IMR-90 (cell line): ENCODE measurements around the gene CATSPERB.

Experiments
- CHD1 ChIP-seq: IDR thresholded peaks from 2 replicates; pipeline ENCODE4 v1.6.1; 2012; ENCODE audit warnings: low read depth, low read length, improper control_type of control experiment
- FOS ChIP-seq: fragments of 150-350 bp; IDR thresholded peaks from 2 replicates; pipeline ENCODE4 v1.6.1; 2016; ENCODE audit warnings: low read depth, low read length
- MXI1 ChIP-seq: IDR thresholded peaks from 2 replicates; pipeline ENCODE4 v1.6.1; 2012; ENCODE audit warnings: low read depth, mild to moderate bottlenecking, low read length, moderate library complexity, borderline replicate concordance
- POLR2A ChIP-seq: IDR thresholded peaks from 2 replicates; pipeline ENCODE4 v1.6.1; 2012; ENCODE audit warnings: mild to moderate bottlenecking, low read depth, low read length
- RFX5 ChIP-seq: IDR thresholded peaks from 2 replicates; pipeline ENCODE4 v1.8.0; 2012; ENCODE audit warnings: low read depth, mild to moderate bottlenecking, low read length, moderate library complexity
- SMC3 ChIP-seq: fragments of 150-350 bp; IDR thresholded peaks from 2 replicates; pipeline ENCODE4 v1.6.1; 2016; ENCODE audit warnings: low read depth, mild to moderate bottlenecking, antibody characterized with exemption, low read length, moderate library complexity
- USF2 ChIP-seq: fragments of 150-350 bp; IDR thresholded peaks from 2 replicates; pipeline ENCODE4 v1.6.1; 2017; ENCODE audit warnings: mild to moderate bottlenecking, antibody characterized with exemption, low read length, low read depth
- TF ChIP-seq, protein P1 (sequence below): conservative IDR thresholded peaks from 2 replicates; pipeline ENCODE4 v1.5.1; 2012; ENCODE audit warnings: mild to moderate bottlenecking, low read depth, low read length, improper control_type of control experiment
- TF ChIP-seq, protein P2 (sequence below): fragments of 150-350 bp; IDR thresholded peaks from 2 replicates; pipeline ENCODE4 v1.6.1; 2016; ENCODE audit warnings: low read depth, mild to moderate bottlenecking, low read length, moderate library complexity, borderline replicate concordance

- TF ChIP-seq, protein P1, sequence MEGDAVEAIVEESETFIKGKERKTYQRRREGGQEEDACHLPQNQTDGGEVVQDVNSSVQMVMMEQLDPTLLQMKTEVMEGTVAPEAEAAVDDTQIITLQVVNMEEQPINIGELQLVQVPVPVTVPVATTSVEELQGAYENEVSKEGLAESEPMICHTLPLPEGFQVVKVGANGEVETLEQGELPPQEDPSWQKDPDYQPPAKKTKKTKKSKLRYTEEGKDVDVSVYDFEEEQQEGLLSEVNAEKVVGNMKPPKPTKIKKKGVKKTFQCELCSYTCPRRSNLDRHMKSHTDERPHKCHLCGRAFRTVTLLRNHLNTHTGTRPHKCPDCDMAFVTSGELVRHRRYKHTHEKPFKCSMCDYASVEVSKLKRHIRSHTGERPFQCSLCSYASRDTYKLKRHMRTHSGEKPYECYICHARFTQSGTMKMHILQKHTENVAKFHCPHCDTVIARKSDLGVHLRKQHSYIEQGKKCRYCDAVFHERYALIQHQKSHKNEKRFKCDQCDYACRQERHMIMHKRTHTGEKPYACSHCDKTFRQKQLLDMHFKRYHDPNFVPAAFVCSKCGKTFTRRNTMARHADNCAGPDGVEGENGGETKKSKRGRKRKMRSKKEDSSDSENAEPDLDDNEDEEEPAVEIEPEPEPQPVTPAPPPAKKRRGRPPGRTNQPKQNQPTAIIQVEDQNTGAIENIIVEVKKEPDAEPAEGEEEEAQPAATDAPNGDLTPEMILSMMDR: no peak
- TF ChIP-seq RFX5 (no peak), POLR2A (no peak), USF2 (no peak), CHD1 (no peak), FOS (no peak), SMC3 (no peak), MXI1 (no peak)
- TF ChIP-seq, protein P2, sequence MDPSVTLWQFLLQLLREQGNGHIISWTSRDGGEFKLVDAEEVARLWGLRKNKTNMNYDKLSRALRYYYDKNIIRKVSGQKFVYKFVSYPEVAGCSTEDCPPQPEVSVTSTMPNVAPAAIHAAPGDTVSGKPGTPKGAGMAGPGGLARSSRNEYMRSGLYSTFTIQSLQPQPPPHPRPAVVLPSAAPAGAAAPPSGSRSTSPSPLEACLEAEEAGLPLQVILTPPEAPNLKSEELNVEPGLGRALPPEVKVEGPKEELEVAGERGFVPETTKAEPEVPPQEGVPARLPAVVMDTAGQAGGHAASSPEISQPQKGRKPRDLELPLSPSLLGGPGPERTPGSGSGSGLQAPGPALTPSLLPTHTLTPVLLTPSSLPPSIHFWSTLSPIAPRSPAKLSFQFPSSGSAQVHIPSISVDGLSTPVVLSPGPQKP: no peak
Observed at GRCh38 chr14:91653451-91653850, 78.4 kb downstream of the CATSPERB start.
